GM08714 (cell line): ENCODE measurements around the gene ETV3L.

ENCODE experiments used
- H3K4me3 ChIP-seq: fragments of 200-500 bp; sonication (Bioruptor generic); 2 replicates; pipeline ENCODE4 v1.5.1; 2014; ENCODE audit warnings: mild to moderate bottlenecking, low read length, inconsistent platforms
- ZNF274 ChIP-seq: IDR thresholded peaks from 2 replicates; pipeline ENCODE4 v1.6.1; 2012; ENCODE audit warnings: mild to moderate bottlenecking, low read depth, low read length

Gene ETV3L

GRCh38 chr1:157050836-157051235 lies 48.8 kb downstream of the ETV3L start:
- H3K4me3 ChIP-seq = no peak overlapping the region
- no peak for TF ChIP-seq ZNF274

GRCh38 chr1:157047062-157047410 lies 52.6 kb downstream of the ETV3L start:
- no peak overlapping the region for H3K4me3 ChIP-seq
- TF ChIP-seq ZNF274 = no peak

- peak within 1 kb of the TSS; percentile 57 for H3K4me3 ChIP-seq
- no peak for TF ChIP-seq ZNF274
These were observed 54.1 kb downstream of the ETV3L start, which contains the start of gene ARHGEF11 for GRCh38 chr1:157045250-157046218. Gene ARHGEF11, minus strand, starts transcription at chr1:157045742. Its CDS starts 1,412 bp downstream, at chr1:157044330.

GRCh38 chr1:157044326-157044725 lies 55.3 kb downstream of the ETV3L start:
- no peak for TF ChIP-seq ZNF274
- H3K4me3 ChIP-seq = peak overlapping the region; percentile 57; the same call in 1 of the 2 replicates

GRCh38 chr1:157043685-157044084 lies 55.9 kb downstream of the ETV3L start:
- TF ChIP-seq ZNF274 = no peak
- no peak overlapping the region; the same call in 1 of the 2 replicates for H3K4me3 ChIP-seq

GRCh38 chr1:157042846-157043245 lies 56.8 kb downstream of the ETV3L start:
- TF ChIP-seq ZNF274 = no peak
- no peak overlapping the region for H3K4me3 ChIP-seq
